SK-N-SH (cell line): ENCODE results near the gene NOP53. TPM values are rescaled to one million over a fixed set of nuclear protein-coding genes. Genes with fewer than 3 reads are reported as not detected.
A peak's percentile ranks its signal among the peaks of the same experiment; 100 is the strongest.
"Not testable (repeated sequence)": the region's sequence is repeated elsewhere in the genome, so short reads cannot be mapped to it uniquely, and the experiment has no call there.

ENCODE experiments used
- CTCF ChIA-PET: fragments of 300-600, 350-600 bp; formaldehyde crosslinking; extraction: SDS; loops from one replicate; lab custom pipeline; 2021; lab: Yijun Ruan, JAX
- POLR2A ChIA-PET: fragments of 350-600 bp; sonication (Branson Sonifier 250); formaldehyde crosslinking; extraction: SDS; loops from one replicate; lab custom pipeline; 2020; ENCODE audit warnings: antibody characterized with exemption, inconsistent platforms; lab: Yijun Ruan, JAX
- DNase-seq: peaks from one replicate; pipeline ENCODE4 v3.0.0; 2012
- H2AFZ ChIP-seq: fragments of 200-600 bp; sonication (generic); 2 replicates; pipeline ENCODE4 v1.8.1; 2016; ENCODE audit warnings: antibody characterized with exemption, mild to moderate bottlenecking, low read depth
- H3F3A ChIP-seq: fragments of 200-600 bp; sonication (generic); replicated peaks from 2 replicates; pipeline ENCODE3; 2016; ENCODE audit warnings: antibody characterized with exemption, mild to moderate bottlenecking; ENCODE audit not compliant: insufficient read depth
- H3K27ac ChIP-seq, 2 experiments: fragments of 200-500 bp in 1 of 2; fragments of 200-600 bp in 1 of 2; sonication (Bioruptor generic) in 1 of 2; sonication (generic), shearing (Covaris generic) in 1 of 2; 2 replicates each; pipeline versions ENCODE4 v1.5.1 to v1.6.1; 2014 to 2016; ENCODE audit warnings: low read depth in 2 of 2, inconsistent platforms in 1 of 2, low read length in 1 of 2, mild to moderate bottlenecking in 1 of 2, mixed read lengths in 1 of 2
- H3K27me3 ChIP-seq: fragments of 200-600 bp; sonication (generic), shearing (Covaris generic); 2 replicates; pipeline ENCODE4 v1.6.1; 2016; ENCODE audit warnings: mixed run types; ENCODE audit not compliant: insufficient read depth
- H3K36me3 ChIP-seq, 2 experiments: fragments of 200-500 bp in 1 of 2; fragments of 200-600 bp in 1 of 2; sonication (Bioruptor generic) in 1 of 2; sonication (generic) in 1 of 2; replicated peaks in 1 of 2; 2 replicates each; pipeline versions ENCODE3 to v1.5.1; 2014 to 2016; ENCODE audit warnings: low read length in 1 of 2, mild to moderate bottlenecking in 1 of 2; ENCODE audit not compliant: insufficient read depth in 2 of 2, control insufficient read depth in 1 of 2
- H3K4me1 ChIP-seq, 2 experiments: fragments of 200-500 bp in 1 of 2; fragments of 200-600 bp in 1 of 2; sonication (Bioruptor generic) in 1 of 2; sonication (generic), shearing (Covaris generic) in 1 of 2; 2 replicates each; pipeline versions ENCODE4 v1.5.1 to v1.6.1; 2014 to 2016; ENCODE audit warnings: low read depth in 1 of 2, low read length in 1 of 2, mixed run types in 1 of 2; ENCODE audit not compliant: insufficient read depth in 2 of 2, control insufficient read depth in 1 of 2
- H3K4me2 ChIP-seq: fragments of 200-600 bp; sonication (generic), shearing (Covaris generic); 2 replicates; pipeline ENCODE4 v1.6.1; 2017; ENCODE audit warnings: mixed run types
- H3K4me3 ChIP-seq, 2 experiments: fragments of 200-500 bp in 1 of 2; fragments of 200-600 bp in 1 of 2; sonication (Bioruptor generic) in 1 of 2; sonication (generic), shearing (Covaris generic) in 1 of 2; 2 replicates each; pipeline versions ENCODE4 v1.5.1 to v1.8.1; 2014 to 2016; ENCODE audit warnings: low read depth in 2 of 2, inconsistent platforms in 1 of 2, low read length in 1 of 2, mild to moderate bottlenecking in 1 of 2, mixed read lengths in 1 of 2, moderate library complexity in 1 of 2
- H3K79me2 ChIP-seq: fragments of 200-600 bp; sonication (generic); 2 replicates; pipeline ENCODE4 v1.8.1; 2017; ENCODE audit warnings: mild to moderate bottlenecking; ENCODE audit not compliant: insufficient read depth
- H3K9ac ChIP-seq: fragments of 200-600 bp; sonication (generic); 2 replicates; pipeline ENCODE4 v1.6.1; 2017; ENCODE audit warnings: mixed run types
- H3K9me2 ChIP-seq: fragments of 200-600 bp; sonication (generic); 2 replicates; pipeline ENCODE4 v1.6.1; 2017; ENCODE audit warnings: mixed run types
- H3K9me3 ChIP-seq: fragments of 200-600 bp; sonication (generic); 2 replicates; pipeline ENCODE4 v1.6.1; 2017; ENCODE audit warnings: mixed run types, mild to moderate bottlenecking, moderate library complexity
- H4K20me1 ChIP-seq: fragments of 200-600 bp; sonication (generic); 2 replicates; pipeline ENCODE4 v1.6.1; 2017; ENCODE audit warnings: mild to moderate bottlenecking, mixed run types; ENCODE audit not compliant: insufficient read depth
- FOXJ3 ChIP-seq: sonication (generic); formaldehyde crosslinking; IDR thresholded peaks from 2 replicates; pipeline ENCODE4 v1.5.1; 2020; ENCODE audit warnings: mild to moderate bottlenecking, missing genetic modification reagents
- FOXM1 ChIP-seq: IDR thresholded peaks from 2 replicates; pipeline ENCODE4 v1.4.0; 2012; ENCODE audit warnings: low read depth, mild to moderate bottlenecking
- GATA2 ChIP-seq: sonication (generic); formaldehyde crosslinking; IDR thresholded peaks from 2 replicates; pipeline ENCODE4 v1.5.0; 2020; ENCODE audit warnings: mild to moderate bottlenecking, missing genetic modification reagents
- JUND ChIP-seq: IDR thresholded peaks from 2 replicates; pipeline ENCODE4 v1.4.0; 2012
- MXI1 ChIP-seq: IDR thresholded peaks from 2 replicates; pipeline ENCODE4 v1.6.1; 2012; ENCODE audit warnings: mild to moderate bottlenecking, low read depth, low read length, improper control_type of control experiment
- NFIC ChIP-seq: IDR thresholded peaks from 2 replicates; pipeline ENCODE4 v1.4.0; 2012; ENCODE audit warnings: borderline replicate concordance
- RCOR1 ChIP-seq: fragments of 150-350 bp; IDR thresholded peaks from 2 replicates; pipeline ENCODE4 v1.6.1; 2017; ENCODE audit warnings: antibody characterized with exemption, low read length
- SIN3A ChIP-seq: IDR thresholded peaks from 2 replicates; pipeline ENCODE4 v1.6.1; 2012; ENCODE audit warnings: low read depth, mild to moderate bottlenecking, low read length, moderate library complexity, borderline replicate concordance
- TEAD4 ChIP-seq: IDR thresholded peaks from 2 replicates; pipeline ENCODE4 v1.4.0; 2012; ENCODE audit warnings: mild to moderate bottlenecking, borderline replicate concordance; ENCODE audit not compliant: insufficient read depth
- WGBS: methylation state at CpG from one replicate; pipeline ENCODE4 v1.1.6; 2017; ENCODE audit warnings: low lambda C conversion rate; 5-methylcytosine and 5-hydroxymethylcytosine counted together
- polyA plus RNA-seq, 3 experiments: library from polyadenylated mRNA; depleted of rRNA; stranded (reverse); fragments of >200 nt; gene quantifications; 2 replicates each; pipeline ENCODE4 v1.2.3, GENCODE V29; 2012
- TF ChIP-seq, protein P1 (sequence below): fragments of 150-350 bp; IDR thresholded peaks from 2 replicates; pipeline ENCODE4 v1.6.1; 2016; ENCODE audit warnings: mild to moderate bottlenecking, low read depth, low read length
- TF ChIP-seq, protein P2 (sequence below): IDR thresholded peaks from 2 replicates; pipeline ENCODE4 v1.4.0; 2012; ENCODE audit warnings: low read depth, borderline replicate concordance
- TF ChIP-seq, protein P3 (sequence below): IDR thresholded peaks from 2 replicates; pipeline ENCODE4; 2012

The NOP53 gene
- polyA plus RNA-seq, 1 of the 3 experiments (the other 2 are of a cell fraction), result 275 TPM

DNA sequence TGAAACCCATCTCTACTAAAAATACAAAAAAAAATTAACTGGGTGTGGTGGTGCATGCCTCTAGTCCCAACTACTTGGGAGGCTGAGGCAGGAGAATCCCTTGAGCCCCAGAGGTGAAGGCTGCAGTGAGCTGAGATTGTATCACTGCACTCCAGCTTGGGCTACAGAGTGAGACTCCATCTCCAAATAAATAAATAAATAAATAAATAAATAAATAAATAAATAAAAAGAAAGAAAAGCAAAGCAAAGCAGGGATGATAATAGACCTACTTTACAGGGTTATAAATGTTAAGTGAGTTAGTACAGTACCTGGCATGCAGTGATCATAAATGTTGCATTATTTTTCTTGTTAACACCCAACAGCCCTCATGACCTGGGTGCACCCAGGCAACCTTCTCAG lies 30.5 kb upstream of the NOP53 start:
- DNase-seq, H4K20me1 ChIP-seq, H3K9me2 ChIP-seq, H3K9ac ChIP-seq, H3K27ac ChIP-seq, POLR2A ChIA-PET, H3K9me3 ChIP-seq, H3K27me3 ChIP-seq, H2AFZ ChIP-seq: not testable (repeated sequence)
- Histone ChIP-seq H3K4me1 (peaks cover 9 to 14% of the 10 kb centered on the region in 2 experiments; a peak in 3 of 4 replicates), H3K36me3 (peaks cover 0 to 33% of the 10 kb centered on the region in 2 experiments), H3K4me3 (peak overlapping the region in 1 of 2 experiments; percentile 79; a peak in 2 of 4 replicates), H3F3A (peaks cover 22% of the 10 kb centered on the region), H3K4me2 (peak overlapping the region; percentile 87), H3K79me2 (peaks cover 58% of the 10 kb centered on the region)
- CTCF ChIA-PET, result interaction anchor here (0.7 to 23.1 kb wide), 6 partner anchors 10 to 668 kb away, joined by 3 to 475 read pairs (median 5); partner anchors contain the start of gene NOP53

DNA sequence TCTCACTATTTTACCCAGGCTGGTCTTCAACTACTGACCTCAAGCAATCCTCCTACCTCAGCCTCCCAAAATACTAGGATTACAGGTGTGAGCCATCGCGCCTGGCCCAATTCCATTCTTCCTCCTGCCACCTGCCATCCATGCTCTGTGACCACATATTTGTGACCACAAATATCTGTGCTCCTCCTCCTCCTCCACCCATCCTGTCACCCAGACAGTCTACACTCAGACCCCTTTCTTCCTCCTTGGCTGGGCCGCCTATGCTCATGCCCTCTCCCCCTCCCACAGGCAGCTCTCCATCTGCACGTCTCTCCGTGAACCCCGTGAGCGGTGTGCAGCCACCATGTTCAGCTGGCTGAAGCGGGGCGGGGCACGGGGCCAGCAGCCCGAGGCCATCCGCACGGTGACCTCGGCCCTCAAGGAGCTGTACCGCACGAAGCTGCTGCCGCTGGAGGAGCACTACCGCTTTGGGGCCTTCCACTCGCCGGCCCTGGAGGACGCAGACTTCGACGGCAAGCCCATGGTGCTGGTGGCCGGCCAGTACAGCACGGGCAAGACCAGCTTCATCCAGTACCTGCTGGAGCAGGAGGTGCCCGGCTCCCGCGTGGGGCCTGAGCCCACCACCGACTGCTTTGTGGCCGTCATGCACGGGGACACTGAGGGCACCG lies 28.9 kb upstream of the NOP53 start:
- Histone ChIP-seq H3K9me2 (no peaks in the 10 kb centered on the region), H2AFZ (no peak overlapping the region), H3K79me2 (peaks cover 74% of the 10 kb centered on the region), H3K4me2 (peak overlapping the region; percentile 7; the same call in 1 of the 2 replicates), H3K27ac (no peak overlapping the region), H3K4me3 (no peak overlapping the region), H3K27me3 (no peaks in the 10 kb centered on the region), H3K9me3 (no peaks in the 10 kb centered on the region), H3K4me1 (peaks cover 9 to 15% of the 10 kb centered on the region in 2 experiments; a peak in 3 of 4 replicates), H3K9ac (no peak overlapping the region), H3K36me3 (peaks cover 0 to 33% of the 10 kb centered on the region in 2 experiments), H4K20me1 (peaks cover 7% of the 10 kb centered on the region; the same call in 1 of the 2 replicates), H3F3A (peaks cover 22% of the 10 kb centered on the region)
- WGBS, result 95% methylated on average over 20 of the region's 32 CpGs
- CTCF ChIA-PET, result interaction anchor here (0.8 to 23.1 kb wide), 4 partner anchors 12 to 24 kb away, joined by 4 to 475 read pairs (median 26); partner anchors contain the start of gene NOP53
- DNase-seq, result no peak
- POLR2A ChIA-PET, result interaction anchor here (0.7 kb wide), 2 partner anchors 25 to 248 kb away, joined by 3 read pairs; no protein-coding TSS in a partner anchor
- TF ChIP-seq, protein P1, sequence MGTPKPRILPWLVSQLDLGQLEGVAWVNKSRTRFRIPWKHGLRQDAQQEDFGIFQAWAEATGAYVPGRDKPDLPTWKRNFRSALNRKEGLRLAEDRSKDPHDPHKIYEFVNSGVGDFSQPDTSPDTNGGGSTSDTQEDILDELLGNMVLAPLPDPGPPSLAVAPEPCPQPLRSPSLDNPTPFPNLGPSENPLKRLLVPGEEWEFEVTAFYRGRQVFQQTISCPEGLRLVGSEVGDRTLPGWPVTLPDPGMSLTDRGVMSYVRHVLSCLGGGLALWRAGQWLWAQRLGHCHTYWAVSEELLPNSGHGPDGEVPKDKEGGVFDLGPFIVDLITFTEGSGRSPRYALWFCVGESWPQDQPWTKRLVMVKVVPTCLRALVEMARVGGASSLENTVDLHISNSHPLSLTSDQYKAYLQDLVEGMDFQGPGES, result no peak
- no peak for TF ChIP-seq SIN3A
- no peak for TF ChIP-seq FOXM1
- TF ChIP-seq, protein P2, sequence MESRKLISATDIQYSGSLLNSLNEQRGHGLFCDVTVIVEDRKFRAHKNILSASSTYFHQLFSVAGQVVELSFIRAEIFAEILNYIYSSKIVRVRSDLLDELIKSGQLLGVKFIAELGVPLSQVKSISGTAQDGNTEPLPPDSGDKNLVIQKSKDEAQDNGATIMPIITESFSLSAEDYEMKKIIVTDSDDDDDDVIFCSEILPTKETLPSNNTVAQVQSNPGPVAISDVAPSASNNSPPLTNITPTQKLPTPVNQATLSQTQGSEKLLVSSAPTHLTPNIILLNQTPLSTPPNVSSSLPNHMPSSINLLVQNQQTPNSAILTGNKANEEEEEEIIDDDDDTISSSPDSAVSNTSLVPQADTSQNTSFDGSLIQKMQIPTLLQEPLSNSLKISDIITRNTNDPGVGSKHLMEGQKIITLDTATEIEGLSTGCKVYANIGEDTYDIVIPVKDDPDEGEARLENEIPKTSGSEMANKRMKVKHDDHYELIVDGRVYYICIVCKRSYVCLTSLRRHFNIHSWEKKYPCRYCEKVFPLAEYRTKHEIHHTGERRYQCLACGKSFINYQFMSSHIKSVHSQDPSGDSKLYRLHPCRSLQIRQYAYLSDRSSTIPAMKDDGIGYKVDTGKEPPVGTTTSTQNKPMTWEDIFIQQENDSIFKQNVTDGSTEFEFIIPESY, result no peak
- TF ChIP-seq JUND, result no peak
- TF ChIP-seq FOXJ3 (CRISPR knock-in tag), result no peak
- TF ChIP-seq, protein P3, sequence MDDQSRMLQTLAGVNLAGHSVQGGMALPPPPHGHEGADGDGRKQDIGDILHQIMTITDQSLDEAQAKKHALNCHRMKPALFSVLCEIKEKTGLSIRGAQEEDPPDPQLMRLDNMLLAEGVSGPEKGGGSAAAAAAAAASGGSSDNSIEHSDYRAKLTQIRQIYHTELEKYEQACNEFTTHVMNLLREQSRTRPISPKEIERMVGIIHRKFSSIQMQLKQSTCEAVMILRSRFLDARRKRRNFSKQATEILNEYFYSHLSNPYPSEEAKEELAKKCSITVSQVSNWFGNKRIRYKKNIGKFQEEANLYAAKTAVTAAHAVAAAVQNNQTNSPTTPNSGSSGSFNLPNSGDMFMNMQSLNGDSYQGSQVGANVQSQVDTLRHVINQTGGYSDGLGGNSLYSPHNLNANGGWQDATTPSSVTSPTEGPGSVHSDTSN, result no peak
- TF ChIP-seq GATA2, result no peak
- no peak for TF ChIP-seq RCOR1
- TF ChIP-seq NFIC, result no peak
- TF ChIP-seq TEAD4, result no peak
- TF ChIP-seq MXI1, result no peak
